C4-2B (cell line): ENCODE data around the gene PLA2R1.

Source experiments
- CTCF ChIP-seq: fragments of 450-650 bp; conservative IDR thresholded peaks from 2 replicates; pipeline ENCODE4 v1.5.1; 2017; ENCODE audit warnings: mild to moderate bottlenecking
- ZFX ChIP-seq: fragments of 450-650 bp; IDR thresholded peaks from 2 replicates; pipeline ENCODE4 v1.6.1; 2017

GRCh38 chr2:160096409-160096808, 34.0 kb upstream of the PLA2R1 start:
- TF ChIP-seq CTCF (no peak), ZFX (no peak)
